Hindlimb muscle (tissue), 1 donor: ENCODE measurements around the gene PTPRM. TPM values are rescaled to one million over a fixed set of nuclear protein-coding genes. Genes with fewer than 3 reads are reported as not detected.

Source experiments
- DNase-seq: peaks from one replicate; pipeline ENCODE4 v3.0.0-alpha.2; 2013
- polyA plus RNA-seq: library from polyadenylated mRNA; unstranded; fragments of 120-200 nt; gene quantifications from one replicate; pipeline ENCODE4 v1.2.1, GENCODE V29; 2013; ENCODE audit not compliant: insufficient read length

Gene PTPRM
- polyA plus RNA-seq, 1 donor, result 80.2 TPM

DNA sequence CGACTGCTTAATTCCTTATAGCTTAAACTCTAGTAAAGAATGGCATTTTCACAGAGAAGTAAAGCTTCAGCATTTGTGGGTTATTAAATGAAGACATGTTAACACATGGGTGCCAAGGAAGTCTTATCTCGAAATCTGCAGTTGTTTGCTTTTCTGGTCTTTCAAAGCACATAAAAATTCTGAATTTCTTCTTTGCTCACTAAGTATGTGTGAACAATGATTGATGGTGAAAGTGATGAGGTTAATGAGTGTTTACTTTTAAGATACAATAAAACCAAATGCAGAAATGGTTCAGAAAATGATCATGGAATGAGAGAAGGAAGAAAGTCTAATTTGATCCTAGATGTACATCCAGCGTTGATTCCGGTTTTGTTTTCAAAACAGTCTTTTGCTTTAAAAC lies 807.6 kb downstream of the PTPRM start:
- no peak for DNase-seq

DNA sequence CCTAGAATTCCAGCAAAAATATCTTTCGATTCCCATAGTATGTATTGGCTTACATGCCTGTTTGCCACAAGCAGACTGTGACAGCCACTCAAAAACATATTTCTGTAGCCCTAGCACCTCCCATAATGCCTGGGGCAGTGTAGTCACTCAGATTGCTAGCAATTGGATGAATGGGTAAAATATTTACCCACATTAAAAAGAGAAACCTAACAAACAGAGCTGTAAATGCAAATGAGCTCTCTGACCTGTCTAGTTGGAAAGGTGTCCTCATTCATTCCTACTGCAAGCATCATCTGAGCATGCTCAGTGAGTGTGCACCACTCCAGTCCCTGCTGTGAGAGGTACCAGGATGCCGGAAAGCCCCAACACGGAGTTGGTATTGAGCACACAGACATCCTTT lies 808.1 kb downstream of the PTPRM start:
- DNase-seq, result no peak

DNA sequence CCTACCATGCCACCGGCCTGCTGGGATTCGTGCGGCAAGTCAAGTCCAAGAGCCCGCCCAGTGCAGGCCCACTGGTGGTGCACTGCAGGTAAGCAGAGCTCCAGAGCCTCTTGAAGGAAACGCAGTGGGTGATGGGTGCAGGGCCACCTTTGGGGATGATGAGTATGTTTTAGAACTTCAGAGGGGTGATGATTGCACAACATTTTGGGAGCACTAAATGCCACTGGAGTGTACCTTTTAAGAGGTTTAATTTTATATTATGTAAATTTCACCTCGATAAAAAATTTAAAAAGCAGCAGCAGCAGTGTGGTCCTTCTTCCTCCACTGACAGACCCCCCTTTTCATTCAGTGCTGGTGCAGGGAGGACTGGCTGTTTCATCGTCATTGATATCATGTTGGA lies 809.0 kb downstream of the PTPRM start:
- no peak for DNase-seq

- DNase-seq, result no peak
Measured at GRCh38 chr18:8379187-8379941, 812.2 kb downstream of the PTPRM start.

- DNase-seq, result no peak
Measured at GRCh38 chr18:8380006-8380405, 812.9 kb downstream of the PTPRM start.

DNA sequence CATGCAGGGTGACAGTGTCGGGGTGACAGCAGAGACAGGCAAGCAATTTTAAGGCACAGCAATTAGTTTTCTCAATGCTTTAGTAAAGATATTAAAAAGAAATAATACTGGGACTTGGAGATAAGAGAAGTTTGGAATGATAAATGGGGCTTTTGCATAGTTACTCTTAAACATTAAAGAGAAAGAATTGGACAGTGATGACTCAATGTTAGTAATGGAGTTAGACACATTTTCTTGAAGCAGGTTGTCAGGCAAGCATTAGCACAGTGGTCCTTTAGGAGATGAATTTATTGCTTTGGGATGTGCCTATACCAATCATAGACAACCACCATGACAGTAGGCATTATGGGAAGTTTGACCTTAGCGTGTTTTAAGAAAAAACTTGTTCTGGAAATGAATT lies 813.8 kb downstream of the PTPRM start:
- no peak for DNase-seq

DNA sequence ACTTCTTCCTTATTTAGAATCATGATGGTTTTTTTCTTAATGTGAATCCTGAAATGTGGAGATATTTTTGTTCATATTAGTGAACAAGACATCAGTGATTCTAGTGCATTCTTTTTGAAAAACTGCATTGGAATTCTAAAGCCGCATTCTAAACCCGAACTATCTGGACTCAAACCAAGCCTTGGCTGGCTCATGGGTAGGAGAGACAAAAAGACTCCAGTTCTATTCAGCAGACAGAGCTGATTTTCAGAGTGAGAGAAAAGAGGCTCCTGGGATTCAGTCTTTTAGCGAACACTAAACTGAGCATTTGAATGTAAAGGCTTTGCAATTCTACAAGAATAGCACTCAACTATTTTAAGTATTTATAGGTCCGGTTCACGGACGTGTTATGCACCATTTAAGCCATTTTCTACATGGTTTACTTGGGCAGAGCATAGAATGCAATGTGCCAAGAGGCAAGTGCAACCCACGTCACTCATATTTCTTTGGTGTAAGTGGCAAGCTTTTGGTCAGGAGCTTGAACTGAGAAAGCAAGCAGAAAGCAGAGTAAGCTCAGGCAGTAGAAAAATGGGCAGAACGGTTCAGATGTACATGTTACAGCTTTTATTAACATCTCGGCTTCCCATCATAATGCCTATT lies 814.8 kb downstream of the PTPRM start:
- DNase-seq, result peak; percentile 37

- DNase-seq, result no peak
Measured at GRCh38 chr18:8385400-8385799, 818.3 kb downstream of the PTPRM start.

DNA sequence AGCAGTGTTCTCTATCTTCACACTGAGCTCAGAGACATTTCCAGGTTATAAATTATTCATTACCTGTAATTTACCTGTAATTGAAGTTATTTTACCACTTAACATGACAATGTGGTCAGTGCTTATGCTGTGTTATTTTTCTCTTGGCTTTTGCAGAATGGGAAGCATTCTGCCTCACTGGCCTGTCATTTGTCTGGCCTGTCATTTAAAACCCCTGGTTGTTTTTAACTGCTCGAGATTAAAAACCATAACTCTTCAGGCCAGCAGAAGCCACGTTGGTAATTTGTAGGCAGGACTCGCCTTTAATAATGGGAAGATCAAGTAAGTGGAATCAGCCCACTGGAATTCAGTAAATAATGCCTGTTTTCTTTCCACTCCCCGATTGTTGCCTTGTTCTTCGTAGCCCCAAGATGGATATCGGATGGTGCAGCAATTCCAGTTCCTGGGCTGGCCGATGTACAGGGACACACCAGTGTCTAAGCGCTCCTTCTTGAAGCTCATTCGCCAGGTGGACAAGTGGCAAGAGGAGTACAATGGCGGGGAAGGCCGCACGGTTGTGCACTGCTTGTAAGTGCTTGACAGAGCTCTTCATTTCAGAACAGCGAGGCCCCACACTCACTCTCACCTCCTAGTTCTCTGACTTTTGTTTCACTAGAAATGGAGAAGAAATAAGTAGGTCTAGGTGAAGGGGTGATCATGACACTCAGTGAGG lies 819.7 kb downstream of the PTPRM start:
- no peak for DNase-seq

- peak; percentile 74 for DNase-seq
Measured at GRCh38 chr18:8389391-8390340, 822.5 kb downstream of the PTPRM start.

GRCh38 chr18:8391068-8391467 lies 824.0 kb downstream of the PTPRM start:
- no peak for DNase-seq

GRCh38 chr18:8396254-8396653 lies 829.1 kb downstream of the PTPRM start:
- no peak for DNase-seq

GRCh38 chr18:8397034-8397433 lies 829.9 kb downstream of the PTPRM start:
- no peak for DNase-seq

DNA sequence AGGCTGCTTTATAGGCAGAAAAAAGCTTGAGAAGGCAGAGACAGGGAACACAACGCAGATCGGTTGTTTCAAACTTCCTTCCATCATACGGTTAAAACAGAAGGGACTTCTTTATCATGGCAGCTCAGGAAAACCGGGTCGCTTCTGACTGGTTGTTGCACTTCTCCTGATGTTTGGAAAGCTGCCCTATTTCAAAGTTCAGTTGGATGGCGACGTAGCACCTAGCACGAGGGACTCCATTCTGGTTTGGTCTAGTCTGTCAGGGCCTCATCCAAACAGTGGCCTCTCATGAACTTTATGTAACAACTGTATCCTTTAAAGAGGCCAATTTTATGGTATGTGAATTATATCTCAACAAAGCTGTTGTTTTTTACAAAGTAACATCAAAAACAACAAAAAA lies 832.0 kb downstream of the PTPRM start:
- DNase-seq, result no peak

- no peak for DNase-seq
Measured at GRCh38 chr18:8400193-8400752, 833.2 kb downstream of the PTPRM start.

GRCh38 chr18:8400825-8401224 lies 833.7 kb downstream of the PTPRM start:
- no peak for DNase-seq

DNA sequence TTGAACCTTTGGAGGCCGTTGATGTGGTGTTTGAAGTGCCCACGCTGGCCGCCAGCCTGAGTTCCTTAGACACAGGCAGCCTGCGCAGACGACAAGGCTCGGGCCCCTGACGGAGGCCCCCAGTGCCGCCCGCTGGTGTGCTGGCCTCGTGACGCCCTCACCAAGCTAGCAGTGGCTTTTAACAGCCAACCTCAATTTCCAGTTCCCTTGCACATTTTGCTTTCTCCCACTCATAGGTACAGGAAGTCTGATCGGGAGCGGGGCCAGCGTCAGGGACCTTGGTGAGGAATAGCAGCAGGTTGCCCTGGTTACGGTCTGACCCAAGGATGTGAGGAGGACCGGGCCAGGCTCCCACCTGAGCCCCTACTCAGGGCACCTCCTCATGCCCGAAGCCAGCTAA lies 834.5 kb downstream of the PTPRM start:
- no peak for DNase-seq

- no peak for DNase-seq
Measured at GRCh38 chr18:8402237-8402636, 835.1 kb downstream of the PTPRM start.

GRCh38 chr18:8403713-8404112 lies 836.6 kb downstream of the PTPRM start:
- no peak for DNase-seq

GRCh38 chr18:8406186-8406867 lies 839.2 kb downstream of the PTPRM start:
- DNase-seq, result no peak

GRCh38 chr18:8406868-8407250 lies 839.7 kb downstream of the PTPRM start:
- no peak for DNase-seq

DNA sequence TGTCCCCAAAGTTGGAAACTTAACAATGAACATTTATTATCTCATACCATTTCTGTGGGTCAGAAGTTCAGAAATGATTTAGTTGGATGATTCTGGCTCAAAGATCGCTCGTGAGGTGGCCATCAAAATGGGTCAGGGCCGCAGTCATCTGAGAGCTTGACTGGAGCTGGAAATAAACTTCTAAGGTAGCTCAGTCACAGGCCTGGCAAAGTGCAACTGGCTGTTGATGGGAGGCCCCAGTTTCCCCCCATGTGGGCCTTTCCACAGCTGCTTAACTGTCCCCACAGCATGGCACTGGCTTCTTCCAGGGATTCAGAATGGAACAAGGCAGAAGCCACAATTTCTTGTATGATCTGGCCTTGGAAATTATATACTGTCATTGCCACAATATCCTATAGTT lies 842.0 kb downstream of the PTPRM start:
- DNase-seq, result no peak
